GM21528 (cell line): Measurements from ENCODE around the gene SLIT3.

ENCODE experiments used
- ATAC-seq: cut with Tn5 transposase; IDR thresholded peaks from one replicate; pipeline ENCODE4 v1.9.1; 2021; ENCODE audit warnings: mild to moderate bottlenecking, moderate library complexity; ENCODE audit not compliant: unreplicated experiment, low FRiP score

Gene SLIT3

DNA sequence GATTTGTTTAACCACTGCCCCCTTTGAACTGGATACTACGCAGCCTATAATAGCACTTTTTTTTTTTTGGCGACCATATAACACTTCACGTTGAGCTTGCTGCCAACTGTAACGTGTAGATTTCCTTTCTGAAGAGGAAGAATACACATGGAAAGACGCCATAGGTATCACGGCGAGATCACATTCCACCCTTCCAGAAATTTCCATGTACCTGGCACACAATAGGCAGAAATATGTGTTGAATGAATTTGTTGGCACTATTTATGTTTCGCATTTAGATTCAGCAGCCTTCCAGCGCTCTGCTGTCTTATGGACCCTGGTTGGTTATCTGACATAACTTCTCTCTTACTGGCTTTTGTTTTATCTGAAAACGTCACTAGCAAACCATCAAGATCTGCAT lies 250.3 kb downstream of the SLIT3 start:
- ATAC-seq = no peak

DNA sequence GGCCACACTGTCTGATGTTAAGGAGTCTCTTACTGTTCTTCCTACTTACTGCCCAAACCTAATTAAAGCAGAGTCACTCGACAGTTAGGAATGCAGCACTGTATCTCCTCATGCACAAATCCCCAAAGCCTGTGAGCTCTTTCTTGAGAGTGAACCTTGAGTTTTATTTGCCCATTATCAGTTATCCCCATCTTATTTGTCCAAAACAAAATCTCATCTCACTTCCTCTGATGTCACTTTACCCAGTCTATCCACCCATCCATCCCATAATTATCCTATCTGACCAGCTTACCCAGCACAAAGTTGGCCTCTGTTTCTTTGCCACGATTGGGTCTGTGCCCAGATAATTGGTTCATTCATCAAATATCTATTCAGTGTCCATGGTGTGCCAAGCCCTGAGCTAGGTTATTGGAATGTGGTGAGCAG lies 250.8 kb downstream of the SLIT3 start:
- no peak for ATAC-seq

DNA sequence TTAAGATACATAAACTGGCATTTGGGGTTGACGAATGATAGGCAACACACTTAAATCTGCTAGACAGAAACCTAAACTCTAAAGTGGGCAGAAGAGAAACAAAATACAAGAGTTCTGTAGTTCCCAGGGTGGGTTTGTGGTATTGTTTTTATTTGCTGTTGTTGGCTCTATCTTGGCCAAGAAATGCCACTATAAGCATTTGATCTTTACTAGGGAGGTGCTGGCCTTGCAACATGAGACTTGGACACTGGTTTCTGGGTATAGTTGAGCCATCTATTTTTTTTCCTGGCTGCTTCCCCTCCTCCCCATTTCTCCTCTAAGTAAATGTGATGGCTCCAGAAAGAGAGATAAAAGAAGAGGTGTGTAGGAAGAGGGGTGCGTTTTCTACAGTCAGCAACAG lies 251.2 kb downstream of the SLIT3 start:
- ATAC-seq = no peak

DNA sequence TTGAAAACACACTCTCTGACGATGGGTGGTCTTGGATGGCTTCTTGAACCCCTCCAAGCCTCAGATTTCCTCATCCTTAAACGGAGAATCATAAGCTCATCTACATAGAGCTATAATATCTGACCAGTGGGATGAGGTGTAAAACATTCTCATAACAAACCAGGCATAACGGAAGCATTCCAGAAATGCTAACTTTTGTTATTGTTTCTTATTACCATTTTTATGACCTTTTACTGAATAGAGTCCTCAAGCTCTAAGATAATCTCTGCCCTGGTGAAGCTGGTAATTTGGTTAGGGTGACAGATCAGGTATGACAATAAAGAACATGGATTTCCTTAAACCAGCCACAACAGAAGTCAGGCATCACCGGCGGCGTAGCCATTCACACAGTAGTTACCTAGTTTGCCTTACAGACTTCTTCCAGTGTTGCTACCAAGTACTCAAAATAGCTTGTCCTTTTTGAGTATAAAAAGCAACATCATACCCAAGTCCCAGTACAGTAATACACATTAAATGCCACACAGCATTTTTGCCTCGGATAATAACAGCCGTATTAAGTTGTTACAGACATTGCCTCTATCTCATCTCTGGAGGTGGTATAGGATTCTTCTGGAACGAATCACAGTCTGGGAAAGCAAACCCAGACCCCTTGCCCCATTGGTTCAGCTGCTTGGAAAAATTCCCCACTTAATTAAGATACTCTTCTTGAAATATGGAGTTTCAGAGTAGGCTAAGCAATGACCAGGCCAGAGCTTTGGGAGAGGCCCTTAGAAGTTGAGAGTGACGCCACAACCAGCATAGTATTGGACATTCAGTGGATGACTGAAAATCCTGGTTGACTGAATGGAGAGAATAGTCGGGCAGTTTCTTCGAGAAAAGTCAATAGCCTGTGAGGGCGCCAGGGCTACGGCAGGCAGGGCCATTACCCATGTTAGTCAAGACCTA lies 252.5 kb downstream of the SLIT3 start:
- no peak for ATAC-seq

DNA sequence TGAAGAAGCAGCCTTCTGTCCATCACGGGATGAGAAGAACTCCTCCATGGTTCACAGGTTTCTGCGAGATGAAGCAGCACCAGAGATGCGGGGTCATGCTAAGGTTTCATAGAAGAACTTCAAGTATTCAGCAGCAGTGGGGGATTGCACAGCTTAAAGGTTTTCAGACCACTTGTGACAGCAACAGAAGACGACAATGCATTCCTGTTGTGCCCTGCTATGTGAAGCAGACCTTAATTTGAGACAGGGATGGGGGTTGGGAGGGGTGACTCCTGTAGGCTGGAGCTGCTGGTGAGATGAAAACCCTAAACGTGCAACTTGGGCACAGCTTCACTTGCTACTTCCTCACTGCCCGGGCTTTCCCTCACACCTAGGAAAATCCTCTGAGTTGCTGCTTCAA lies 256.0 kb downstream of the SLIT3 start:
- ATAC-seq = no peak

DNA sequence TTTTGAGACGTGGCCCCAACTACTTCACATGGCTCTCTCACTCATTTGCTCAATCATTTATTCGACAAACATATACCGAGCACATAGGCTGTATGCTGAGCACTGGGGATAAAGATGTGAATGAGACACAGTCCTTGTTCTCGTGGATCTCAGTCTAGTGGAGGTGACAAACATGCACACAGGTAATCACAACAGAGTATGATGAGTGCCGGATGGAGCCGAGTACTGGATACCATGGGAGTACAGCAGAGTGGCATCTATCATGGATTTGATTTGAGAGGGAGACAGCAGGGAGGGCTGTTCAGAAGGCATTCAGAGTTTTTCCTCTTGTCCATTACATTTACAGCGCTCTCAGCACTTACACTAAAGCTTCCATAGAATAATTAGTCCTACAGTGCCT lies 259.8 kb downstream of the SLIT3 start:
- no peak for ATAC-seq

DNA sequence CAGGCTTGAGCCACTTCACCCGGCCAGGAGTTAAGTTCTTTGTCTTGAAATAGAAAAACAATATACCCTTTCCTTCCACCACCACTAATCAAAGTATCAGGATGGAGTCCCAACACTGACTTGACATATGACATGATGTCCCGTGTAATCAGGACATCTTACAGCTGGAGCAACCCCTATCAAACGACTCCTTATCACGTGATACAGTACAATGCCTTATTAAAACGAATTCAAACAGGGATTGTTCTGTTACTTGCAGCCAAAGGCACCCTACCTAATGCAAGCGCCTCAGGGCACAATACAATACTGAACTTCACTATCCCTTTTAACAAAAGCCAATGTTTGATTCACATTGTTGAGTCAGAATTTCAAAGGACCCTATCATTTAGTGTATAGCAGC lies 261.3 kb downstream of the SLIT3 start:
- no peak for ATAC-seq

DNA sequence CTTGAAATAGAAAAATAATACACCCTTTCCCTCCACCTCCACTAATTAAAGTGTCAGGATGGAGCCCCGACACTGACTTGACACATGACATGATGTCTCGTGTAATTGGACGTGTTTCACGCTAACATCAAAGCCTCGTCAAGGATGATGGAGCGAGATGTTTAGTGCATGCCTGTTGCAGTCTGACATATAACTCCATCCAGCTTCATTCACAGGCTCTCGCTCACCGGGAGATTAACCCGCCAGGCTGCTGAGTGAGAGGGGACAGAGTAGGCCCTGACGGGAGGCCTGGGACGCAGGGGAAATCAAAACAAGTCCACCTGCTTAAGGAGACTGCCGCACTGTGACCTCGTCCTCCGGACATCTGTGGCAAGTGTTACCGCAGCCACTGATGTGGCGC lies 263.5 kb downstream of the SLIT3 start:
- ATAC-seq = no peak

DNA sequence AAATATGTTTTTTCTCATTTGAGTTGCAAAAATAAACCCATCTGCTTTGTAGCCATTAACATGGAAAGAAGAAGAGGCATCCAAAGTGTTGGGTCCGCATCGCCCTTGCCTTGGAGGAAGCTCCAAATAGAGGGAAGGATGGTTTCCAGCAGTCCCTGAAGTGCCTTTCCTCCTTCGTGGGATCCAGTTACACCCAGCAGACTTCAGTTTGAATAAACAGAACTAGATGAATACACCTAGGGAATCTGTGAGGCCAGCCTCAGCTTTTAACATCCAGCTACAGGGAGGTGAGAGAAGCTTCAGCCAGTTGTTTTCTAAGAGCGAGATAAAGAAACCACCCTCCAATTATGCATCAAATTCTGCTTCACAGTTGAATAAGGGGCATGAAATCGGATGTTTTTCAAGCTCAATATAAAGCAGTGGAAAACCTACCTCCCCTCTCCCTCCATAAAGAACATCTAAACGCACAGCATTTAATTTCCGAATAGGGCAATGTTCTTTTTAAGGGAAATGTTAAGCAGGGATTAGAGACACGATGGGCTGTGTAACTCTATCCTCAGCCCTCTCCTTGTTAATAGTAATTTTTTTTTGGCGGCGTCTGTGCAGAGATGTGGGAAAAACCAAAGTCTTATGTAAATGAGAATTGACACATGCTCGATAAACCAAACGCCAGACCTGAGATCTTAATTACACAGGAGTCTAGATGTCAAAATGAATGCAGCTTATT lies 264.7 kb downstream of the SLIT3 start:
- no peak for ATAC-seq

DNA sequence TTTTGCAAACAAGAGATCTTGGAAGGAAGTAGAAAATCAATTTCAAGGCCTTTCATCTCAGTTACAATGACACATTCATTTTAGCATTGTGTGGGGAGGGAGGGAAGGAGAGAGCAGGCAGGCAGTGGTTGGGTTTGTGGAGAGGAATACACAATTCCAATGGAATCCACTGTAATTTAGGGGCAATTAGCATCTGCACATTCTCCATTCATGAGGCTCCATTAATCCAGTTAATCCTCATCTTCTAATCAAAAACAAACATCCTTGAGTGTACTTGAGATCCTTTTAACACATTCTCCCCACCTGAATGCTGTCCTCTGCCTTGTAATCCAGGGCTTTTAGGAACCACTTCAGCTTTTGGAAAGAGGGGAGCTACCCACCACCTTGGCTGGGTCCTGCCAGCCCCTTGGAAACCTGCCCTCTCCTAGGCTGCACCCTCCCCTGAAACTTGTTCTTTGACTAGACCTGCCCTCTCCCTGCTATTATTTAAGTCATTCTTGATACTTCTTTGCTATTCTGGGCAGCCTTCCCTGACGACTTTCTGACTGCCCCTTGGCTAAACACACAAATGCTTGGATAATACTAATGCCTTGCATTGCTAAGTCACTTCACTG lies 271.2 kb downstream of the SLIT3 start:
- no peak for ATAC-seq

DNA sequence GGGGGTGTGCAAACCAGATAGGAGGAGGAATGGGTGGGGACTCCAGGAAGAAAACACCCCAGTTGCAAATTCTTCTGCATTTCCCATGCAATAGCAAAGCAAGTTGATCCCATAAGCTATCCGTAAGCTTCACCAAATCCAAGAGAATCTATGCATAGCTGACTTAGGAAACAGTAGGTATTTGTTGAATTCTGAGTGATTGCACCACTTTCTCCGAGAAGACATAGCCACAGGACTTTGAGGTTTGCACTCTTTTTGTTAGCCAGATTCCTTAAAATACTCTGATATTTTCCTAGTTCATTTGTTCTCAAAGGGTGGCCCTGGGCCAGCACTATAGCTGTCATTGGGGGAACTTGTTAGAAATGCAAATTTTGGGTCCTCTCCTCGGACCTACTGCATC lies 271.9 kb downstream of the SLIT3 start:
- ATAC-seq = no peak

DNA sequence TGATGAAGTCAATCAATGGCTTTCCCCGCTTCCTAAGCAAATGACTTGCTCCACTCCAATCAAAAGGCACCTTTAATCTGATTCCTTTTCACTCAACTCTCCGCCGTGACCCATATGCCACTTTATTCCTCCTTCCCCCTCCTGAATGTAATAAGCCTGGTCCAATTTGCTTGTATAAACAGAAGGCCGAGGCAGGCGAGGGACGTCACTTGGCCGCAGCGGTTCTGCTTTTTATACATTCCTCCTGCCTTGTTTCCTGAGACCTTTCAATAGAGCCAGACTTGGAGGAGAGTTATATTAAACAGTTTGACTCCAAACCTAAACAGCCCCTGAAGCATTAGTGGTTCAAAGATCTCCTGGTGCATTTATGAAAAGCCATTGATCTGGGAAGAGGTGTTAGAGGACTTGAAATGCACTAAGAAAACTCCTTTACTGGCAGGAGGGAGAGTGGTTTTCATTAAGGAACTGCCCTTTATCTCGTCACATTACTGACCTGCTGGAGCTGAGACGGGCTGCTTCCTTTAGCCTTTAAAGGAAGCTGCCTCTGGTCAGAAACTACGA lies 273.4 kb downstream of the SLIT3 start:
- no peak for ATAC-seq

DNA sequence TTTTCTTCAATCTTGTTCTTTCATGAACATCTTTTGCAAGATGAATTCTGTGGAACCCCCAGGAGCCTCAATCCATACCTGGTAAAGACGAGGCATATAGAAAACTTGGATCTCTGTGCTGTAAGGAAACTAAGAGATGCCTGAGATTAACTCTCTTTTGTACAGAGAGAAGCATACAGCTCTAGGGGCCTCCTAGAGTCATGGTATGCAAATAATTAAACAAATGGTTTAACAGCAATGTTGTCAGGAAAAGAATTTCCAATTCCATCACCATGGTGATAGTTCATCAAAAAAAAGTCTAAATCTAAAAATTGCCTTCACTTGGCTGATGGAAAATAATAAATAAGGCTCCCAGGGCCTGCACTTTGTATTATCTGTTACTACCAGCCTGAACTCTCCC lies 275.4 kb downstream of the SLIT3 start:
- ATAC-seq = no peak

DNA sequence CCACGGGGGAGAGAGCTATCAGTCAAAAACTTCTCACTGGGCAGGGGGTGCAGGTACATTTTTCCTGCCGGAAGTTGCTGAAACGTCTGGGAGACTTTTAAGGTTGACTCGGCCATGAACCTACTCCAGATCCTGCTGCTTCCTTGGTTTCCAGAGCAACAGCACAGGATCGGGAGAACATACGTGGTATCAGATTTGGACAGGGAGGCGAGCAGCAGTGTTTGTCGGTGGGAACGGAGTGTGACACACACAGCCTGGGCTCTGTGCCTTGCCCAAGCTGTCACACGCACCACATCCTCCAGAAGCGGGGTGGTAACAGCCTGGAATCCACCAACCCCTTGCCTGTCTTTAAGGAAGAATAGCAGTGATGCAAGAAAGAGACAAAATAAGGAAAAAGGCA lies 276.5 kb downstream of the SLIT3 start:
- ATAC-seq = no peak

DNA sequence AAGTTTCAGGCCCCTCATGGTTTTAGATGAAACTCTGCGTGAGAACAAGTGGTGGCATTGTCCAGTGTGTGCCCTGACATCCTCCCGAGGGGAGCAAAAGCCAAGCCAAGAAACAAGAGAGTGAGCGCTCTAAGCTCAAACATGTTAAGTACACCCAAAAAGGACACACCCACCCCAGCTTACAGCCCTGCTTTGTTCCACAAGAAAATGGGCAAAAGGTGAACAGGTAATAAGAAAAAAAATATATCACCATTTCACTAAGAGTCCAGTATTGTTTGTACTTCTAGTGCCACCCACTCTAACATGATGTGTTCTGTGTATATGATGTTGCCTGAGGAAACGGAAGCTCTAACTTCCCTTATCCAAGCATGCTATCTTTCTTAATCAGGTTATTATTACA lies 278.2 kb downstream of the SLIT3 start:
- no peak for ATAC-seq

DNA sequence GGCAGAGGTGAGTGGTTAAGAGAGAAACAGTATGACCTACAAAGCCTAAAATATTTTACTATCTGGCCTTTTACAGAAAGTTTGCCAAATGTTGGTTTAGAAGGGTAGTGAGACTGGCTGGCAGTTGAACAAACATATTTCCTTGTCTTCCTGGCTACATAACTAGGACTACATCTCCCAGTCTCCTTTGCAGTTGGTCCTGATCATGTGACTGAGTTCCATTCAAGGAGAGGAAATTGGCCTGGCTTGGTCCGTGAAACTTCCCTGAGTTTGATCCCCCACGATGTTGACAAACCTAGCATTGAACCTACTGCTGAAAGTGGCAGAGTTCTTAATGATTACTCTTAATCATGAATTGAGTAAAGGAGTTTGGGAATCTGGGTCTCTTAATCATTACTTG lies 280.8 kb downstream of the SLIT3 start:
- ATAC-seq = no peak

DNA sequence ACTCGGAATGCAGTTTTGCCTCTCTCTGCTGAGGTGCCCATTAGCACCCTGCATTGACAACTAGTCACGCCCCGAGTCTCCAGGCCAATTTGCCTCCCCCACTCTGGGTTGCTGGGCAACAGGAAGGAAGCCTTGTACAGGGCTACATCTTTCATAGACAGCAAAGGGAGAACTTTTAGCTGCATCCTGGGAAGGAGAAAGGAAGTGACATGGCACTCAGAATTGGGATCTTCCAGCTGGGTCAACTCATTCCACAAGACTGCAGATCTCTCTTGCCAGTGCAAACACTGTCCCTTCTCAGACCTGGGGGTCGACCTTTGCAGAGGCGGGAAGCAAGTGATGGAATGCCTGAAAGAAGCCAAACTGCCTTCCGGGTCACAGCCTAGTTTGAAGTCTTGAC lies 282.0 kb downstream of the SLIT3 start:
- ATAC-seq = no peak

DNA sequence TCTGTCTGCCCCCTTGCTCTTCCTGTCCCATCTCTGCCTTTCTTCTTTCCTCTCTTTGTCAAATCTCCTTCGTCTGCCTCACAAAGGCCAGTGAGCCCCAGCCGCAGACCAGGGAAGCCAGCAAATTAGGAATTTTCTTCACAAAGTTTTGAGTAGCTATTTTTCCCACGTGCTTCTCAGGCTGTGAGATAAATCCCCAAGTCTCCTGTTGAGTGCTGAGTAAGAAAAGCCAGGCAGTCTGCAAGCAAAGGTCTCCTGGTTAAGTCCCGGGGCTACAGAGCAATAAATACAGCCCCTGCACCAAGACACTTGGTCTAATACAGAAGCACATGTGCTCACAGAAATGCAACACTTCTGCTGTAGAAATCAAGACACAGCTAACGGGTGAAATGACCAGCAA lies 284.9 kb downstream of the SLIT3 start:
- ATAC-seq = no peak

DNA sequence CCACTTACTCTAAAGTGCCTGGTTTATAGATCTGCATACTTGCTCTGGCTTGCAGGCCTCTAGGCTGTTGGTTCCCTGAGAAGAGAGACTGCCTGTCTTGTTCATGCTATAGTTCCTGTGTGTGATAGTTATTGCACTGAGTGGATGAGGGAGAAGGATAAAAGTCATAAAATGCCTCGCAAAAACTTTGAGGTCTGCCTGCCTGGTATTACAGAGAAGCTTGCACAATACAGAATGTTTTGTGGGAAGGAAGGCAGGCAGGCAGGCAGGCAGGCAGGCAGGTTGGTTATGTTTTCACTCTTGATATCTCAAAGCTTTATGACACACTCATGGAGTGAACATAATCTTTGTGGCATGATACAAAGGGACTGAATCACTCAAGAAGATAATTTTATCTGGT lies 287.1 kb downstream of the SLIT3 start:
- no peak for ATAC-seq

DNA sequence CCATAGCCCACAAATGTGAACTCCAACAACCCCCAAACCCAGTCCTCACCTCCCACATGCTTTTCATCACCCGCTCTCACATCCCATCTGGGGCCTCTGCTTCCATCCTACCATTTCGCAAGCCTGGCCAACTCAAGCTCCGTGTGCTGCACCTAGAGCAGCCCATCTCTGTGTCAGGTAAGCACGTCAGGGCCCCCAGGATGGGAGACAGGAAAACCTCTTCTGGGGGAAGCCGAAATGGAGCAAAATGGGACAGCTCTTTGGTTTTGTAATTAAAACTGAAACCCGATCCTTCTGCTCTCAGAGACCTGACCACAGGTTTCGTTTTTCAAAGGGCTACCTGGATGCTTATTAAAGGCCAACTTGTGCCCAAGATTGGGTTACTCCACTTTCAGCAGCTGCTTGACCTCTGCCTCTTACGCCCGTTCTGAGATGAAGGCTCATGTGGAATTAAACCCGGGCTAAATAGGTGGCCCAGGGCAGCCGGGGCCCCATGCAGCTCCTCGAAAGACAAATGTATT lies 287.7 kb downstream of the SLIT3 start:
- no peak for ATAC-seq

DNA sequence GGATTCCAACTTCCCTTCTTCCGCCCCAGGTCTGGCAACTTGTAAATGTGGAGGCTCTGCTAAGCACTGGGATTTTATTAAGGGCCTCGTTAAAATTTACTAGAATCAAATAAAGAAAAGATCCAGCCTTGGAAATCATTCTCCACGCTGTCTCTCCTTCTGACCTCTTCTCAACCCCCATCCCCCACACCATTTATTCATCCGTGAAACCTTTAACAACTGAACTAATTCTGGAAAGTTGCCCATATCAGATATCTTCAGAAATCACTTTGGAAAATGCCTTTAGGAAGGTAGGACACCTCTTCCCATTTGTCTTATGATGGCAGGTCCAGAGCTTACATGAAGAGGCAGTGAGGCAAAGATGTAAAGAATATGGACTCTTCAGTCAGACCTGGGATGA lies 288.5 kb downstream of the SLIT3 start:
- ATAC-seq = no peak
